Esophagus squamous epithelium (tissue), 5 donors: ENCODE measurements around the gene SHC1. TPM values are rescaled to one million over a fixed set of nuclear protein-coding genes. Genes with fewer than 3 reads are reported as not detected.

Source experiments
- DNase-seq: peaks from one replicate; lab custom pipeline; 2025; lab: John Stamatoyannopoulos, UW
- H3K27ac ChIP-seq, 4 donors: fragments of 200-600 bp; sonication (generic); one replicate each; pipeline ENCODE4 v1.5.1; 2016 to 2019; ENCODE audit warnings: mild to moderate bottlenecking in 1 of 4
- H3K27me3 ChIP-seq, 4 donors: fragments of 200-600 bp; sonication (generic); 1 replicate in 3 of 4; 2 replicates in 1 of 4; pipeline versions ENCODE4 v1.5.1 to v1.6.0; 2017 to 2021; ENCODE audit warnings: antibody characterized with exemption in 1 of 4
- H3K36me3 ChIP-seq, 3 donors: fragments of 200-600 bp; sonication (generic); one replicate each; pipeline ENCODE4 v1.5.1; 2016 to 2019
- H3K4me1 ChIP-seq, 3 donors: fragments of 200-600 bp; sonication (generic); one replicate each; pipeline ENCODE4 v1.5.1; 2017 to 2019
- H3K4me3 ChIP-seq, 4 donors: fragments of 200-600 bp; sonication (generic); 1 replicate in 3 of 4; 2 replicates in 1 of 4; pipeline ENCODE4 v1.5.1; 2016 to 2019; ENCODE audit warnings: mild to moderate bottlenecking in 2 of 4, moderate library complexity in 1 of 4
- H3K9me3 ChIP-seq, 3 donors: fragments of 200-600 bp; sonication (generic); one replicate each; pipeline ENCODE4 v1.5.1; 2016 to 2019
- CTCF ChIP-seq, 6 experiments: fragments of 450-650 bp in 4 of 6; fragments of 200-600 bp in 2 of 6; sonication (generic) in 2 of 6; IDR thresholded peaks; one replicate each; pipeline ENCODE4 v1.5.1; 2016 to 2019; ENCODE audit warnings: antibody characterized with exemption in 6 of 6, mild to moderate bottlenecking in 4 of 6, moderate library complexity in 4 of 6
- POLR2A ChIP-seq, 4 donors: fragments of 450-650 bp; IDR thresholded peaks; one replicate each; pipeline ENCODE4 v1.6.1; 2017; ENCODE audit warnings: antibody characterized with exemption in 4 of 4, mild to moderate bottlenecking in 4 of 4, moderate library complexity in 3 of 4
- WGBS, 2 donors: methylation state at CpG; one replicate each; pipeline ENCODE4 v1.1.5; 2018; 5-methylcytosine and 5-hydroxymethylcytosine counted together
- intact Hi-C: fragments of 100-400 bp; cut with DNase I; formaldehyde crosslinking; loops from one replicate; pipeline ENCODE4 v1.15.0; 2022
- total RNA-seq, 4 donors: library from RNA; depleted of rRNA; stranded (reverse); fragments of >200 nt; gene quantifications; one replicate each; pipeline ENCODE4 v1.1.0, GENCODE V29; 2016
- donor health status: DM: yes; HTN: yes; CAD: no.

Gene SHC1
- total RNA-seq, 4 donors from 2014 or later, result 37.6 to 80.9 (median 65.8) TPM

- no peaks in the 10 kb centered on the region for H3K27me3 ChIP-seq
- peaks cover 16 to 59% (median 29%) of the 10 kb centered on the region in 3 donors for H3K36me3 ChIP-seq
- TF ChIP-seq CTCF (IDR thresholded peaks at IDR 0.05), result peak; percentile 96 to 99 (median 98)
- TF ChIP-seq POLR2A (IDR thresholded peaks at IDR 0.05), result peak in 2 of 4 donors; percentile 38 to 40
- H3K9me3 ChIP-seq, result no peaks in the 10 kb centered on the region
- intact Hi-C loops, result no loop called here
- peak overlapping the region; percentile 85 to 99 (median 96) for H3K27ac ChIP-seq
- peaks cover 65 to 98% (median 70%) of the 10 kb centered on the region in 3 donors for H3K4me1 ChIP-seq
- DNase-seq, result peak; percentile 52
- WGBS, 2 donors, result 2 to 5% methylated on average over 13 to 14 of the region's 49 CpGs
- H3K4me3 ChIP-seq, result peak overlapping the region; percentile 21 to 68 (median 41)
Measured at GRCh38 chr1:155017041-155017945, 46.7 kb upstream of the SHC1 start.

- Histone ChIP-seq H3K27ac (peak overlapping the region; percentile 85 to 99 (median 96)), H3K9me3 (no peaks in the 10 kb centered on the region), H3K27me3 (no peaks in the 10 kb centered on the region), H3K4me1 (peaks cover 74 to 98% (median 80%) of the 10 kb centered on the region in 3 donors), H3K4me3 (peak overlapping the region in 1 of 4 donors; percentile 68), H3K36me3 (peaks cover 16 to 59% (median 29%) of the 10 kb centered on the region in 3 donors)
- WGBS, 2 donors, result 72 to 83% methylated on average over 11 to 16 of the region's 26 CpGs
- no peak for DNase-seq
- intact Hi-C loops, result no loop called here
- no peak for TF ChIP-seq CTCF (IDR thresholded peaks at IDR 0.05)
Measured at GRCh38 chr1:155016231-155016831, 45.8 kb upstream of the SHC1 start.

- intact Hi-C loops, result no loop called here
- TF ChIP-seq CTCF (IDR thresholded peaks at IDR 0.05), result no peak
- TF ChIP-seq POLR2A (IDR thresholded peaks at IDR 0.05), result no peak
- DNase-seq, result no peak
- 43 to 53% methylated on average over 4 to 10 of the region's 16 CpGs for WGBS, 2 donors
- Histone ChIP-seq H3K27me3 (no peaks in the 10 kb centered on the region), H3K27ac (peak overlapping the region; percentile 85 to 99 (median 96)), H3K4me3 (no peak overlapping the region), H3K4me1 (peaks cover 81 to 98% (median 86%) of the 10 kb centered on the region in 3 donors), H3K9me3 (no peaks in the 10 kb centered on the region), H3K36me3 (peaks cover 16 to 59% (median 32%) of the 10 kb centered on the region in 3 donors)
Measured at GRCh38 chr1:155015527-155016230, 45.1 kb upstream of the SHC1 start.

- Histone ChIP-seq H3K9me3 (no peaks in the 10 kb centered on the region), H3K4me1 (peaks cover 86 to 100% (median 92%) of the 10 kb centered on the region in 3 donors), H3K27me3 (no peaks in the 10 kb centered on the region), H3K36me3 (peaks cover 16 to 65% (median 34%) of the 10 kb centered on the region in 3 donors), H3K27ac (peak overlapping the region; percentile 85 to 99 (median 96)), H3K4me3 (no peak overlapping the region)
- intact Hi-C loops, result no loop called here
- no peak for TF ChIP-seq POLR2A (IDR thresholded peaks at IDR 0.05)
- TF ChIP-seq CTCF (IDR thresholded peaks at IDR 0.05), result no peak
- no peak for DNase-seq
- 60 to 88% methylated on average over 1 to 3 of the region's 31 CpGs for WGBS, 2 donors
Measured at GRCh38 chr1:155014709-155015508, 44.4 kb upstream of the SHC1 start.
